ENCODE results near the gene RERE.

RERE gene

GRCh38 chr1:8303141-8303540 lies 514.3 kb downstream of the RERE start:
- Histone ChIP-seq H3K79me2 (ENCODE audit: insufficient read depth, low read length) (no peaks in the 10 kb centered on the region), H2AFZ (ENCODE audit: low read depth, low read length) (no peak overlapping the region), H3K9ac (ENCODE audit: low read depth, low read length) (no peak overlapping the region), H3K36me3 (ENCODE audit: insufficient read depth, low read length) (no peaks in the 10 kb centered on the region), H3K4me2 (ENCODE audit: insufficient read depth, low read length) (no peak overlapping the region), H4K20me1 (ENCODE audit: insufficient read depth, low read length) (no peaks in the 10 kb centered on the region), H3K9me3 (ENCODE audit: insufficient read depth, low read length, severe bottlenecking) (no peaks in the 10 kb centered on the region), H3K27me3 (ENCODE audit: insufficient read depth, low read length, poor library complexity) (no peaks in the 10 kb centered on the region), H3K4me3 (ENCODE audit: low read depth in 1 of 2, low read length in 2 of 2) (no peak overlapping the region), H3K27ac (ENCODE audit: low read length) (no peak overlapping the region), H3K4me1 (ENCODE audit: insufficient read depth, low read length) (no peaks in the 10 kb centered on the region)
- no peak for TF ChIP-seq EZH2 (IDR thresholded peaks at IDR 0.05; ENCODE audit: borderline replicate concordance, low read depth, low read length, severe bottlenecking)
- TF ChIP-seq, protein P1, sequence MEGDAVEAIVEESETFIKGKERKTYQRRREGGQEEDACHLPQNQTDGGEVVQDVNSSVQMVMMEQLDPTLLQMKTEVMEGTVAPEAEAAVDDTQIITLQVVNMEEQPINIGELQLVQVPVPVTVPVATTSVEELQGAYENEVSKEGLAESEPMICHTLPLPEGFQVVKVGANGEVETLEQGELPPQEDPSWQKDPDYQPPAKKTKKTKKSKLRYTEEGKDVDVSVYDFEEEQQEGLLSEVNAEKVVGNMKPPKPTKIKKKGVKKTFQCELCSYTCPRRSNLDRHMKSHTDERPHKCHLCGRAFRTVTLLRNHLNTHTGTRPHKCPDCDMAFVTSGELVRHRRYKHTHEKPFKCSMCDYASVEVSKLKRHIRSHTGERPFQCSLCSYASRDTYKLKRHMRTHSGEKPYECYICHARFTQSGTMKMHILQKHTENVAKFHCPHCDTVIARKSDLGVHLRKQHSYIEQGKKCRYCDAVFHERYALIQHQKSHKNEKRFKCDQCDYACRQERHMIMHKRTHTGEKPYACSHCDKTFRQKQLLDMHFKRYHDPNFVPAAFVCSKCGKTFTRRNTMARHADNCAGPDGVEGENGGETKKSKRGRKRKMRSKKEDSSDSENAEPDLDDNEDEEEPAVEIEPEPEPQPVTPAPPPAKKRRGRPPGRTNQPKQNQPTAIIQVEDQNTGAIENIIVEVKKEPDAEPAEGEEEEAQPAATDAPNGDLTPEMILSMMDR (IDR thresholded peaks at IDR 0.05; ENCODE audit: borderline replicate concordance, extremely low read depth, low read length, poor library complexity, severe bottlenecking), result no peak
- DNase-seq (no peak), ATAC-seq (ENCODE audit: insufficient read depth, low read depth) (no peak)
